HG02588 (cell line): Measurements from ENCODE around the gene PARN.
"Not testable (repeated sequence)": the region's sequence is repeated elsewhere in the genome, so short reads cannot be mapped to it uniquely, and the experiment has no call there.

Experiments used
- ATAC-seq: cut with Tn5 transposase; IDR thresholded peaks from one replicate; pipeline ENCODE4 v1.9.1; 2021; ENCODE audit warnings: mild to moderate bottlenecking, moderate library complexity; ENCODE audit not compliant: unreplicated experiment

Gene PARN, protein sequence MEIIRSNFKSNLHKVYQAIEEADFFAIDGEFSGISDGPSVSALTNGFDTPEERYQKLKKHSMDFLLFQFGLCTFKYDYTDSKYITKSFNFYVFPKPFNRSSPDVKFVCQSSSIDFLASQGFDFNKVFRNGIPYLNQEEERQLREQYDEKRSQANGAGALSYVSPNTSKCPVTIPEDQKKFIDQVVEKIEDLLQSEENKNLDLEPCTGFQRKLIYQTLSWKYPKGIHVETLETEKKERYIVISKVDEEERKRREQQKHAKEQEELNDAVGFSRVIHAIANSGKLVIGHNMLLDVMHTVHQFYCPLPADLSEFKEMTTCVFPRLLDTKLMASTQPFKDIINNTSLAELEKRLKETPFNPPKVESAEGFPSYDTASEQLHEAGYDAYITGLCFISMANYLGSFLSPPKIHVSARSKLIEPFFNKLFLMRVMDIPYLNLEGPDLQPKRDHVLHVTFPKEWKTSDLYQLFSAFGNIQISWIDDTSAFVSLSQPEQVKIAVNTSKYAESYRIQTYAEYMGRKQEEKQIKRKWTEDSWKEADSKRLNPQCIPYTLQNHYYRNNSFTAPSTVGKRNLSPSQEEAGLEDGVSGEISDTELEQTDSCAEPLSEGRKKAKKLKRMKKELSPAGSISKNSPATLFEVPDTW

DNA sequence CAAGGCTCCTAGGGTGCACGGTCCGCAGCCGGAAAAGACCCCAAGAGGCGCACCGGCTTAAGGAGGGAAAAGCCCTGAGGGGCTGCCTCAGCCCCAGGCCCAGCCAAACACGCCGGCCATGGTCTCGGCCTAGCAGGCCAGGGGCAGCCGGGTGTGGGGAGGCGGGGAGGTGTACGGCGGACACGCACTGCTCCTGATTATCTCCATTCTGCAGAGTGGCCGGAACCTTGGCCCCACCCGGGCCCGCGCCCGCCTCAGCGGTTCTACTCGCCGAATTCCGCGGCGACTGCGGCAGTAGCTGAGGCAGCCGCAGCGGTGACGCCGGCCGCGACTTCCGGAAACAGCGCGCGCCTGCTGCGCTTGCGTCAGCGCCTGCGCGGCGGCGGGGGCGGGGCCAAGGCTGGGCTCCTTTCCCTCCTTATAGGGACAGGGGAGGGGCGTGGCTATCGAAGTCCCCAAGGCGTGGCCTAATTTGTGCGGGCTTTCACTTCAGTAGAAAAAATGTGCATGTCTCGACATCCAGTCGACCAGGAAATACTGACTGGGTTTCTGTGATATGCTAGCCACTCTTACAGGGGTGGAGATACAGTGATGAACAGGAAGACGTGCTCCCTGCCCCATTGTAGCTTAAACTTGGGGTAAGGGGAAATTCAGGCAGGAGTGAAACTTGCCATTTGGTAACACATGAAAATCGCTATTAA, at the start of gene PARN:
Gene PARN, minus strand, starts transcription at position 342 of the 701 bp plus-strand sequence. Its CDS starts 135 bp downstream, at position 207.
- ATAC-seq: peak; percentile 47

DNA sequence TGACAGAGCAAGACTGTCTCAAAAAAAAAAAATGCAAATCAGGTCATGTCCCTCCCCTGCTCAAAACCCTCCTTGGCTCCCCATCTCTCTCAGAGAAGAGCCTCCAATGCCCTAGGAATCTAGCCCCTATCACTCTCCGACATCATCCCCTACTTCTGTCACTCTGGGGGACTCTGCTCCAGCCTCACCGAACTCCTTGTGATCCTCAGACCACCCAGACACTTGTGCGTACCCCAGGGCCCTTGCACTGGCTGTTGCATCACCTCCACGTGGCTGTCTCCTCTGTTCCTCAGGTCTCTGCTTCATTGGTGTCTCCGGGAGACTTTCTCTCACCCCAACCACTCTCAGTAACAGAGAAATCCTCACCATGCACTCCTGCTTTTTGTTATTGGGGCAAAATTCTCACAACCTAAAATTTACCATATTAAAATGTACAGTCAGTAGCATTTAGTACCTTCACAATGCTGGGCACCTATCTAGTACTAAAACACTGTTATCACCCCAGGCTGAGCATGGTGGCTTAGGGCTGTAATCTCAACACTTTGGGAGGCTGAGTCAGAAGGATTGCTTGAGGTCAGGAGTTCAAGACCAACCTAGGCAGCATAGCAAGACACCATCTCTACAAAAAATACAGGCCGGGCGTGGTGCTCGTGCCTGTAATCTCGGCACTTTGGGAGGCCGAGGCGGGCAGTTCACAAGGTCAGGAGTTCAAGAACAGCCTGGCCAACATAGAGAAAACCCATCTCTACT, 48.9 kb upstream of the PARN start:
- no peak for ATAC-seq

DNA sequence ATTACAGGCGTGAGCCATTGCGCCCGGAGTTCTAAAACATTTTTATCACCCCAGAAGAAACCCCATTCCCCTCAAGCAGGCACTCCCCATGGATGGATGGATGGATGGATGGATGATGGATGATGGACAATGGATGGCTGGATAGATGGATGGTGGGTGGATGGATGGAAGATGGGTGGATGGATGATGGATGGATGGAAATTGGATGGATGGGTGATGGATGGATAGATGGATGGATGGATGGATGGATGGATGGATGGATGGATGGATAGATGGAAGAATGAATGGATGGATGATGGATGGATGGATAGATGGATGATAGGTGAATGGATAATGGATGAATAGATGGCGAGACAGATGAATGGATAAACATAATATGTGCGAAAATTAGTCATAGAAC, 47.6 kb upstream of the PARN start:
- no peak for ATAC-seq

DNA sequence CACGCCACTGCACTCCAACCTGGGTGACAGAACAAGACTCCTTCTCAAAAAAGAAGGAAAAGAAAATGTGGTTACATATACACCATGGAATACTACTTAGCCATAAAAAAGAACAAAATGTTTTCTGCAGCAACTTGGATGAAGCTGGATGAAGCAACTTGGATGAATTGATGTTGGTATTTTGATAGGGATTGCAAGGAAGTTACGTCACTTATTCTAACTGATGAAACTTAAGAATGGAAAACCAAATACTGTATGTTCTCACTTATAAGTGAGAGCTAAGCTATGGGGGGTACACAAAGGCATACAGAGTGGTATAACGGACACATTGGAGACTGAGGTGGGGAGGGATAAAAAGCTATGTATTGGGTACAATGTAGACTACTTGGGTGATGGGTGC, 46.6 kb upstream of the PARN start:
- no peak for ATAC-seq

DNA sequence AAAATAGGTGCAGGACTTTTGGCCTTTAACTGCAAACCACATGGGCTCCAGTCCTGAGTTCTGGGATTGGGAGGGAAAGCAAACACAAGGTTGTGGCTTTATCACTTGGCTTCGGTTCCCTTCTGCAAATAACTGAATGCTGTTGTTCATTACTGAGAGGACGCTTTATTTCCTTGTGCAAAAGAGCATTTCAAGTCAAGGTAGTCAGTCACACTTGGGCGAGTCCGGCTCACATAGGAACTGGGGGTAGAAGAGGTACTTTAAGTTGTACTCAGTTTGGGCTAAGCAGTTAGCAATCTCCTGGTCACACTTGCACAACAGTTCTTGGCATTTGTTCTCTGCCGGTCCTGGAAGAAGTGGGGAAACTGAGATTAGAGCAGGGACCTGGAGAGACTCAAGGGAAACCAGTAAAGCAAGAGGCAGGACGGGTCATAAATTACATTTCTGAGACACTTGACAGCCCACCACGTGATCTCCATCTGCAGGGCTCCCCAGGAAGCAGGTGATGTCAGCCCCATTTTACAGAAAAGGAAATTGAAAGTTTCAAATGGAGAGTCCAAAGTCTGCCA, 42.4 kb upstream of the PARN start:
- no peak for ATAC-seq

DNA sequence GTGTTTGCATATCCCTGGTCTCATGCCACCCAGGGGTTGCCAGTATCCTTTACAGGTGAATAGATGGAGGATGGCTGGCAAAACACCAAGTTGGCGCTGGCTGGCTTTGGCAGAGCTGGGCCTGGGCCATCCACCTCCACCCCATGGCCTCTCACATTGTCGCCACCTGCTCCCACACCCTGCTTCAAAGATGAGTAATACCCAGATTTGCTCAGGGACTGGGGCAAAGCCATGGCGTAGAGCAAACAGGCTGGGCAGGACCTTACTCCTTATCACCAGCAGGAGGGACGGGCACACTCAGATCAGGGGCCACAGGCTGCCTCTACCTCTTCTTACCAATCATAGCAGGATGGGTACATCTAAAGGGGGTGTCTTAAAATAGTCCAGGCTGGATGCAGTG, 39.7 kb upstream of the PARN start:
- ATAC-seq: no peak

DNA sequence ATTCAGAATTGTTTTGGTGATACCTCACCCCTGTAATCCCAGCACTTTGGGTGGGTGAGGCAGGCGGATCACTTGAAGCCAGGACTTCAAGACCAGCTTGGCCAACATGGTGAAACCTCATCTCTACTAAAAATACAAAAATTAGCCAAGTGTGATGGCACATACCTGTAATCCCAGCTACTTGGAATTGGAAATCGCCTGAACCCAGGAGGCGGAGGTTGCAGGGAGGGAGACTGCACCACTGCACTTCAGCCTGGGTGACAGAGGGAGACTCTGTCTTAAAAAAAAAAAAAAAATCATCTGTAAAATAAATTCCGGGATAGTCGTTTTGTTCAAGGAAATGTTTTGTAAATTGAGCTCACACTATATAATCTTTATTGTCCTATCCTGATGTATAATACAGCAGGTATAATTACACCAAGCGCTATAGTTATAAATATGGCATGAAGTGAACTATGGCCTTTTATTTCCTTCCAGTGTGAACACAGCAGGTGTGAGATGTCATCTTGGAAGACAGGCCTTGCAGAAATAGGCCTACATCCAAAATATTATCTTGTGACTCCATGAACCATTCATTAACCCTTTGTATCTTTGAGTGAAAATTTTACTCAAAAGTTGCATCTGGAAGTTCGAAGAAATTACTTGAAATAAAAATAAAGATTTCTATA, 38.6 kb upstream of the PARN start:
- no peak for ATAC-seq

GRCh38 chr16:14667347-14668266, 37.5 kb upstream of the PARN start:
- no peak for ATAC-seq

DNA sequence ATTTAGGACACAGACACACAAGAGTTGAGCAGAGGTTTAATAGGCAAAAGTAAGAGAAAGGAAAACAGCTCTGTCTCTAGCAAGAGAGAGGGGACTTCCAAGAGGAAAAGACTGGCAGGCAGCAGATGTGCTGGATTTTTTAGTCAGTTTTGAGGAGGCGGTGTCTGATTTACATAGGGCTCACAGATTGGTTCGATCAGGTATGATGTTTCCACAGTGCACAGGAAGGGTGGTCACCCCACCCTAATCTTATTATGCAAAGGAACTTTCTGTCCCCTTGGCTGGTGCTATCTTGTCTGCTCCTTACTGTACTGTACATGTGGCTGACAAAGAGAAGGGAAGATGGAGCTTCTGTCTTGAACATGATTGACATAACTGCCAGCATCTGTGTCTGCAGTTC, 28.0 kb upstream of the PARN start:
- peak; percentile 74 for ATAC-seq

GRCh38 chr16:14652726-14653125, 22.7 kb upstream of the PARN start:
- ATAC-seq: no peak

- no peak for ATAC-seq
Observed at GRCh38 chr16:14650629-14651028, 20.6 kb upstream of the PARN start.

- no peak for ATAC-seq
Observed at GRCh38 chr16:14649816-14650215, 19.8 kb upstream of the PARN start.

DNA sequence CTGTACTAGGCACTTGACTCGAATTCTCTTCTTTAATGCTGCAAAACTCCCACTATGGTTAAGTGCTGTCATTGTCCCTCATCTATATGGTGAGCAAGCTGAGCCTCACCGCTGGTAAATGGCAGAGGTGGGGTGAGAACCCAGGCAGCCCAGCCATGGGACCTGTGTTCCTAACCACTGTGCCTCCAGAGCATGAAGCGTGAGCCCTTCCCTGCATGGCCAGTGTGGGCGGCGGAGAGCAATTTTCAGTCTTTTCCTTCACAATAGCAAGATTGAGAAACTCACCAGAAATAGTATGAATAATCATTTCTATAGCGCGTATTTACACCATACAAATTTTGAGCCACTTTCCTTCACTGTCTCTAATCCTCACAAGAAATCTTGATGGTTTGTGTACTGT, 11.9 kb upstream of the PARN start:
- no peak for ATAC-seq

DNA sequence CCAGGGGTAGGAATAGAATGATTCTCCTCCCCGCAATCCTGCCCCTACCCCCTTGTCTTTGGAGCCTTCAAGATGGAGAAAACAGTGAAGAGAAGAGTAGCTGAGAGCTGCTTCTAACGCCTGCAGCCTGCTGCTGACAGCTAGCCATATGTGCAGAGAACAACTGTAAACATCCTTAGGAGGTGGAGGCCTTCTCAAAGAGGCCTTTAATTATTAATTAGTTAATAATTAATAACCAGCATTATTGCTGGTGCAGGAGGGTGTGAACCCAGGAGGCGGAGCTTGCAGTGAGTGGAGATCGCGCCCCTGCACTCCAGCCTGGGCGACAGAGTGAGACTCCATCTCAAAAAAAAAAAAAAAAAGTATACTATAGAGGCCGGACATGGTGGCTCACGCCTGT, 11.1 kb upstream of the PARN start:
- ATAC-seq: no peak

- no peak for ATAC-seq
Observed at GRCh38 chr16:14640538-14640937, 10.5 kb upstream of the PARN start.

DNA sequence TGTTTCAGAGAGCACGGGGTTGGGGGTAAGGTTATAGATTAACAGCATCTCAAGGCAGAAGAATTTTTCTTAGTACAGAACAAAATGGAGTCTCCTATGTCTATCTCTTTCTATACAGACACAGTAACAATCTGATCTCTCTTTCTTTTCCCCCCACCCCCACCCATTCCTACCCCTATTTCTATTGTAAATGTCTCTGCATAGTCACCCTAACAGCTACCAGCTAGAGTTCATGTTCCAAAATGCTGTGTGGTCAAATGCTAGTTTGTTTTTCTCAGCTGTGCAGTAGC, 6.8 kb upstream of the PARN start:
- ATAC-seq: not testable (repeated sequence)

DNA sequence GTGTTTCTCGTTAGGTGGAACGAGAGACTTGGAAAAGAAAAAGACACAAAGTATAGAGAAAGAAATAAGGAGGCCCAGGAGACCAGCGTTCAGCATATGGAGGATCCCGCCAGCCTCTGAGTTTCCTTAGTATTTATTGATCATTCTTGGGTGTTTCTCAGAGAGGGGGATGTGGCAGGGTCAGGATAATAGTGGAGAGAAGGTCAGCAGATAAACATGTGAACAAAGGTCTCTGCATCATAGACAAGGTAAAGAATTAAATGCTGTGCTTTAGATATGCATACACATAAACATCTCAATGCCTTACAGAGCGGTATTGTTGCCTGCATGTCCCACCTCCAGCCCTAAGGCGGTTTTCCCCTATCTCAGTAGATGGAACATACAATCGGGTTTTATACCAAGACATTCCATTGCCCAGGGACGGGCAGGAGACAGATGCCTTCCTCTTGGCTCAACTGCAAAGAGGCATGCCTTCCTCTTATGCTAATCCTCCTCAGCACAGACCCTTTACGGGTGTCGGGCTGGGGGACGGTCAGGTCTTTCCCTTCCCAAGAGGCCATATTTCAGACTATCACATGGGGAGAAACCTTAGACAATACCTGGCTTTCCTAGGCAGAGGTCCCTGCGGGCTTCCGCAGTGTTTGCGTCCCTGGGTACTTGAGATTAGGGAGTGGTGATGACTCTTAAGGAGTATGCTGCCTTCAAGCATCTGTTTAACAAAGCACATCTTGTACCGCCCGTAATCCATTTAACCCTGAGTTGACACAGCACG, 6.3 kb upstream of the PARN start:
- ATAC-seq: not testable (repeated sequence)

DNA sequence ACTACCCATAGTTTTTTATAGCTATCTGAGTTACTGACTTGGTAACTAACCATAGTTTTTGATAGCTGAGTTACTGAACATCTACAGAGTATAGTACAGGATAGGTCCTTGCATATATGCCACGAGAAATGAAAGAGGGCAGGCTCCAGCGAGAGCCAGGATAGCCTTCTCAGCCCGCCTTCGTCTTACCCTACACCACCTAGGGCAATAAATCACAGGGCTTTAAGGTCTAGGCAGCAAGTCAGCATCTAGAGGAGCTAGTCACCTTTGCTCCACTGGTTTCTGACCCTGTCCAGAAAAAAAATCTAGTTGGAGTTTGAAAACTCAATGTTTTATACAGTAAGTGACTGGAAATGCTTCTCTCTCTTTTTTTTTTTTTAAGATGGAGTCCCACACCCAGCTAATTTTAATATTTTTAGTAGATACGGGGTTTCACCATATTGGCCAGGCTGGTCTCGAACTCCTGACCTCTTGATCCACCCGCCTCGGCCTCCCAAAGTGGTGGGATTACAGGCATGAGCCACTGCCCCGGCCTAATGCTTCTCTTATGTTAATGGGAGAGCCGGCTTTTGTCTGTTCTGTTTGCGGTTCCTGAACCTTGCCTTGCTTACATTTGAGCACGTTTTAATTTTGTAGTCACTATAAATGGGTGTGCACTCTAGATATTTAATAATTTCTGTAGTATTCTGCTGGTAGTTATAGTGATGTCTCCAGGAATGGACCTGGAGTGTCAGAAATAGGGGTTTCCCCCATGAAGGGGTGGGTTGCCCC, 5.5 kb upstream of the PARN start:
- no peak for ATAC-seq
